ENCODE results near the gene MB. TPM values are rescaled to one million over a fixed set of nuclear protein-coding genes. Genes with fewer than 3 reads are reported as not detected.

The MB gene
- total RNA-seq, 4 donors from 2014 or later, result 1.0 to 12.9 (median 2.5) TPM; not detected in 1

GRCh38 chr22:35611200-35611890, 5.8 kb downstream of the MB start:
- Histone ChIP-seq H3K27ac (no peak overlapping the region), H3K4me3 (no peak overlapping the region), H3K9me3 (no peaks in the 10 kb centered on the region), H3K27me3 (no peaks in the 10 kb centered on the region), H3K36me3 (no peaks in the 10 kb centered on the region), H3K4me1 (peaks cover 0 to 19% (median 0%) of the 10 kb centered on the region in 3 donors)
- ATAC-seq, result no peak
- WGBS, 2 donors (ENCODE audit: low coverage in 1 of 2), result 93 to 96% methylated on average over 4 to 5 of the region's 6 CpGs
- no peak for TF ChIP-seq CTCF (IDR thresholded peaks at IDR 0.05)
- TF ChIP-seq POLR2AphosphoS5 (IDR thresholded peaks at IDR 0.05), result no peak
- TF ChIP-seq POLR2A (IDR thresholded peaks at IDR 0.05), result no peak
- no peak for TF ChIP-seq EP300 (IDR thresholded peaks at IDR 0.05)

GRCh38 chr22:35610741-35611140, 6.4 kb downstream of the MB start:
- no peaks in the 10 kb centered on the region for H3K36me3 ChIP-seq
- 77% methylated on average over 9 of the region's 10 CpGs; no CpG with 5 or more reads in 1 of the 2 donors for WGBS, 2 donors (ENCODE audit: low coverage in 1 of 2)
- TF ChIP-seq POLR2AphosphoS5 (IDR thresholded peaks at IDR 0.05), result no peak
- no peak for TF ChIP-seq CTCF (IDR thresholded peaks at IDR 0.05)
- no peak for TF ChIP-seq EP300 (IDR thresholded peaks at IDR 0.05)
- no peak for TF ChIP-seq POLR2A (IDR thresholded peaks at IDR 0.05)

GRCh38 chr22:35609761-35610160, 7.4 kb downstream of the MB start:
- peaks cover 0 to 35% (median 0%) of the 10 kb centered on the region in 3 donors for H3K4me1 ChIP-seq
- TF ChIP-seq POLR2A (IDR thresholded peaks at IDR 0.05) (no peak), EP300 (IDR thresholded peaks at IDR 0.05) (no peak), CTCF (IDR thresholded peaks at IDR 0.05) (no peak), POLR2AphosphoS5 (IDR thresholded peaks at IDR 0.05) (no peak)
- no peaks in the 10 kb centered on the region for H3K27me3 ChIP-seq
- no peaks in the 10 kb centered on the region for H3K36me3 ChIP-seq
- ATAC-seq, result no peak
- H3K9me3 ChIP-seq, result no peaks in the 10 kb centered on the region
- no peak overlapping the region for H3K4me3 ChIP-seq
- WGBS, 2 donors (ENCODE audit: low coverage in 1 of 2), result 76 to 79% methylated on average over 2 to 4 of the region's 4 CpGs
- H3K27ac ChIP-seq, result no peak overlapping the region

More at GRCh38 chr22:35610741-35611140, 6.4 kb downstream of the MB start:
- no peak for ATAC-seq
- peaks cover 0 to 25% (median 0%) of the 10 kb centered on the region in 3 donors for H3K4me1 ChIP-seq
- H3K4me3 ChIP-seq, result no peak overlapping the region
- no peak overlapping the region for H3K27ac ChIP-seq
- no peaks in the 10 kb centered on the region for H3K9me3 ChIP-seq
- no peaks in the 10 kb centered on the region for H3K27me3 ChIP-seq

- Histone ChIP-seq H3K9me3 (no peaks in the 10 kb centered on the region), H3K36me3 (no peaks in the 10 kb centered on the region), H3K4me3 (no peak overlapping the region), H3K27ac (no peak overlapping the region), H3K27me3 (no peaks in the 10 kb centered on the region), H3K4me1 (peaks cover 0 to 35% (median 0%) of the 10 kb centered on the region in 3 donors)
- no peak for ATAC-seq
- TF ChIP-seq POLR2A (IDR thresholded peaks at IDR 0.05) (no peak), POLR2AphosphoS5 (IDR thresholded peaks at IDR 0.05) (no peak), EP300 (IDR thresholded peaks at IDR 0.05) (no peak), CTCF (IDR thresholded peaks at IDR 0.05) (no peak)
- 88 to 100% methylated on average over 3 to 7 of the region's 9 CpGs for WGBS, 2 donors (ENCODE audit: low coverage in 1 of 2)
Observed at GRCh38 chr22:35609261-35609660, 7.9 kb downstream of the MB start.

GRCh38 chr22:35608088-35608487, 9.0 kb downstream of the MB start:
- TF ChIP-seq EP300 (IDR thresholded peaks at IDR 0.05) (no peak), POLR2A (IDR thresholded peaks at IDR 0.05) (no peak), POLR2AphosphoS5 (IDR thresholded peaks at IDR 0.05) (no peak), CTCF (IDR thresholded peaks at IDR 0.05) (no peak)
- Histone ChIP-seq H3K4me1 (peaks cover 0 to 33% (median 0%) of the 10 kb centered on the region in 3 donors), H3K4me3 (no peak overlapping the region), H3K9me3 (no peaks in the 10 kb centered on the region), H3K36me3 (no peaks in the 10 kb centered on the region), H3K27ac (no peak overlapping the region), H3K27me3 (no peaks in the 10 kb centered on the region)
- no peak for ATAC-seq
- 80% methylated on average over 3 of the region's 11 CpGs; no CpG with 5 or more reads in 1 of the 2 donors for WGBS, 2 donors (ENCODE audit: low coverage in 1 of 2)
